Stomach (tissue), 19 donors: Measurements from ENCODE around the gene RCOR1. TPM values are rescaled to one million over a fixed set of nuclear protein-coding genes. Genes with fewer than 3 reads are reported as not detected.

Experiments used
- DNase-seq, 2 donors: peaks; one replicate each; pipeline versions ENCODE4 v3.0.0 to v3.0.0-alpha.2; 2013 to 2019
- H3K27ac ChIP-seq, 5 donors: fragments of 200-600 bp in 4 of 5; sonication (generic) in 4 of 5; one replicate each; pipeline ENCODE4 v1.5.1; 2013 to 2019; ENCODE audit warnings: mild to moderate bottlenecking in 1 of 5, moderate library complexity in 1 of 5
- H3K27me3 ChIP-seq, 3 donors: fragments of 200-600 bp; sonication (generic); one replicate each; pipeline ENCODE4 v1.5.1; 2017 to 2019; ENCODE audit warnings: mixed run types in 1 of 3
- H3K36me3 ChIP-seq, 4 donors: fragments of 200-600 bp; sonication (generic); 1 replicate in 3 of 4; 2 replicates in 1 of 4; pipeline ENCODE4 v1.5.1; 2016 to 2019
- H3K4me1 ChIP-seq, 4 donors: fragments of 200-600 bp; sonication (generic); one replicate each; pipeline ENCODE4 v1.5.1; 2016 to 2019
- H3K4me3 ChIP-seq, 4 donors: fragments of 200-600 bp; sonication (generic) in 3 of 4; one replicate each; pipeline ENCODE4 v1.5.1; 2016 to 2019; ENCODE audit warnings: mild to moderate bottlenecking in 1 of 4
- H3K9me3 ChIP-seq, 4 donors: fragments of 200-600 bp; sonication (generic); one replicate each; pipeline ENCODE4 v1.5.1; 2016 to 2019
- CTCF ChIP-seq, 7 experiments: fragments of 450-650 bp in 4 of 7; fragments of 200-600 bp in 3 of 7; sonication (generic) in 3 of 7; IDR thresholded peaks; one replicate each; pipeline ENCODE4 v1.5.1; 2016 to 2019; ENCODE audit warnings: antibody characterized with exemption in 7 of 7, control low read depth in 2 of 7, mild to moderate bottlenecking in 1 of 7
- EP300 ChIP-seq: sonication (generic); formaldehyde crosslinking; IDR thresholded peaks from one replicate; pipeline ENCODE4 v1.6.1; 2017; ENCODE audit warnings: antibody characterized with exemption
- POLR2A ChIP-seq, 4 donors: fragments of 450-650 bp; IDR thresholded peaks; one replicate each; pipeline ENCODE4 v1.6.1; 2016; ENCODE audit warnings: antibody characterized with exemption in 4 of 4, control low read depth in 2 of 4, mild to moderate bottlenecking in 1 of 4, moderate library complexity in 1 of 4
- POLR2AphosphoS5 ChIP-seq, 3 donors: sonication (generic); formaldehyde crosslinking; IDR thresholded peaks; one replicate each; pipeline ENCODE4 v1.6.1; 2016; ENCODE audit warnings: antibody characterized with exemption in 3 of 3
- WGBS, 5 donors: extraction: QIAGEN DNeasy Blood & Tissue Kit in 3 of 5; methylation state at CpG; one replicate each; pipeline versions ENCODE4 v1.1.5 to v1.1.7; 2013 to 2018; 5-methylcytosine and 5-hydroxymethylcytosine counted together
- intact Hi-C: fragments of 100-400 bp; cut with DNase I; formaldehyde crosslinking; loops from one replicate; pipeline ENCODE4 v1.15.1; 2023; ENCODE audit warnings: low total_unique reads
- long read RNA-seq, 10 donors: transcript quantifications; one replicate each; lab custom pipeline, GENCODE V29; 2026
- polyA plus RNA-seq, 3 donors: library from polyadenylated mRNA; stranded (reverse); fragments of 200-250 nt; gene quantifications; one replicate each; pipeline ENCODE4 v1.2.3, GENCODE V29; 2013
- total RNA-seq, 5 donors: library from RNA; depleted of rRNA; stranded (reverse); fragments of >200 nt; gene quantifications; one replicate each; pipeline versions ENCODE4 v1.1.0 to v1.2.3, GENCODE V29; 2014 to 2016
- donor health status: healthy with polysubstance abuse.
- donor health status: Bipolar disorder and iron deficiency.
- donor health status: healthy.

Gene RCOR1
- total RNA-seq, result 10 to 100 TPM in 3 of 5 donors, 1 to 10 TPM in 2; 8.0 to 60.7 (median 17.0) TPM
- 1 to 10 TPM; 4.9 to 8.2 (median 7.7) TPM for polyA plus RNA-seq
- long read RNA-seq, donor 1, full-length matches to known transcripts, result 3 of 3 reads
- long read RNA-seq, donor 1, partial matches to known transcripts, result 0 of 3 reads
- long read RNA-seq, donor 1, other reads (novel, unspliced or antisense), result 0 of 3 reads
- long read RNA-seq, donor 2, full-length matches to known transcripts, result 2 of 2 reads
- long read RNA-seq, donor 2, partial matches to known transcripts, result 0 of 2 reads
- long read RNA-seq, donor 2, other reads (novel, unspliced or antisense), result 0 of 2 reads
- long read RNA-seq, donor 3, result 0 reads
- long read RNA-seq, donor 4, result 0 reads
- long read RNA-seq, donor 5, full-length matches to known transcripts, result 2 of 2 reads
- long read RNA-seq, donor 5, partial matches to known transcripts, result 0 of 2 reads
- long read RNA-seq, donor 5, other reads (novel, unspliced or antisense), result 0 of 2 reads
- long read RNA-seq, donor 6, full-length matches to known transcripts, result 7 of 7 reads
- long read RNA-seq, donor 6, partial matches to known transcripts, result 0 of 7 reads
- long read RNA-seq, donor 6, other reads (novel, unspliced or antisense), result 0 of 7 reads
- long read RNA-seq, donor 7, full-length matches to known transcripts, result 4 of 21 reads
- long read RNA-seq, donor 7, partial matches to known transcripts, result 17 of 21 reads
- long read RNA-seq, donor 7, other reads (novel, unspliced or antisense), result 0 of 21 reads
- long read RNA-seq, donor 8, full-length matches to known transcripts, result 1 of 1 reads
- long read RNA-seq, donor 8, partial matches to known transcripts, result 0 of 1 reads
- long read RNA-seq, donor 8, other reads (novel, unspliced or antisense), result 0 of 1 reads
- long read RNA-seq, donor 9, full-length matches to known transcripts, result 3 of 9 reads
- long read RNA-seq, donor 9, partial matches to known transcripts, result 6 of 9 reads
- long read RNA-seq, donor 9, other reads (novel, unspliced or antisense), result 0 of 9 reads
- long read RNA-seq, donor 10, full-length matches to known transcripts, result 1 of 11 reads
- long read RNA-seq, donor 10, partial matches to known transcripts, result 10 of 11 reads
- long read RNA-seq, donor 10, other reads (novel, unspliced or antisense), result 0 of 11 reads

GRCh38 chr14:102591944-102592762, at the start of gene RCOR1:
TSS of gene RCOR1 (plus strand) at chr14:102592649. CDS start at chr14:102592887, 238 bp downstream.
- WGBS, 5 donors, result 0% methylated on average over 8 to 96 of the region's 96 CpGs
- TF ChIP-seq POLR2AphosphoS5 (IDR thresholded peaks at IDR 0.05) (peak; percentile 96 to 99 (median 97)), POLR2A (IDR thresholded peaks at IDR 0.05) (no peak), EP300 (no peak), CTCF (IDR thresholded peaks at IDR 0.05) (no peak)
- intact Hi-C loops, result no loop called here

GRCh38 chr14:102544046-102544746, 48.3 kb upstream of the RCOR1 start:
- 15 to 35% (median 20%) methylated on average over 19 to 43 of the region's 43 CpGs for WGBS, 5 donors
- TF ChIP-seq CTCF (IDR thresholded peaks at IDR 0.05), result no peak
- TF ChIP-seq EP300, result no peak
- no peak for TF ChIP-seq POLR2AphosphoS5 (IDR thresholded peaks at IDR 0.05)
- TF ChIP-seq POLR2A (IDR thresholded peaks at IDR 0.05), result no peak
- Histone ChIP-seq H3K9me3 (no peaks in the 10 kb centered on the region), H3K27ac (no peak overlapping the region), H3K27me3 (peaks cover 4 to 62% (median 22%) of the 10 kb centered on the region in 3 donors), H3K36me3 (no peaks in the 10 kb centered on the region), H3K4me3 (peak overlapping the region; percentile 24 to 43 (median 26)), H3K4me1 (peaks cover 15 to 32% (median 27%) of the 10 kb centered on the region in 4 donors)
- DNase-seq, result peak in 1 of 2 donors; percentile 83
- intact Hi-C loops, result no loop called here

More at GRCh38 chr14:102591944-102592762, at the start of gene RCOR1:
- Histone ChIP-seq H3K36me3 (no peaks in the 10 kb centered on the region), H3K9me3 (no peaks in the 10 kb centered on the region), H3K27me3 (no peaks in the 10 kb centered on the region), H3K4me3 (peak within 1 kb of the TSS; percentile 86 to 99 (median 96)), H3K27ac (peak within 1 kb of the TSS; percentile 96 to 99 (median 99)), H3K4me1 (peaks cover 19 to 49% (median 35%) of the 10 kb centered on the region in 4 donors)
- DNase-seq, result peak; percentile 98 to 99

- H3K36me3 ChIP-seq, result no peaks in the 10 kb centered on the region
- no peaks in the 10 kb centered on the region for H3K9me3 ChIP-seq
- 7 to 24% (median 11%) methylated on average over 21 to 66 of the region's 66 CpGs; no CpG with 5 or more reads in 1 of the 5 donors for WGBS, 5 donors
- H3K4me3 ChIP-seq, result peak overlapping the region; percentile 24 to 43 (median 26)
- no peak overlapping the region for H3K27ac ChIP-seq
- DNase-seq, result peak; percentile 49 to 83
- peaks cover 15 to 29% (median 25%) of the 10 kb centered on the region in 4 donors for H3K4me1 ChIP-seq
- H3K27me3 ChIP-seq, result peaks cover 4 to 57% (median 22%) of the 10 kb centered on the region in 3 donors
- no peak for TF ChIP-seq POLR2A (IDR thresholded peaks at IDR 0.05)
- no peak for TF ChIP-seq CTCF (IDR thresholded peaks at IDR 0.05)
- TF ChIP-seq EP300, result no peak
- TF ChIP-seq POLR2AphosphoS5 (IDR thresholded peaks at IDR 0.05), result no peak
- intact Hi-C loops, result no loop called here
Observed at GRCh38 chr14:102544747-102545460, 47.5 kb upstream of the RCOR1 start.
